Measurements from ENCODE around the gene PRKN. TPM values are rescaled to one million over a fixed set of nuclear protein-coding genes. Genes with fewer than 3 reads are reported as not detected.

The PRKN gene
- total and polyA plus RNA-seq, 9 of the 15 experiments (the other 6 are each of a cell fraction or from before 2014, with no cell fraction given) = 0.03 to 0.96 (median 0.15) TPM; not detected in 2

DNA sequence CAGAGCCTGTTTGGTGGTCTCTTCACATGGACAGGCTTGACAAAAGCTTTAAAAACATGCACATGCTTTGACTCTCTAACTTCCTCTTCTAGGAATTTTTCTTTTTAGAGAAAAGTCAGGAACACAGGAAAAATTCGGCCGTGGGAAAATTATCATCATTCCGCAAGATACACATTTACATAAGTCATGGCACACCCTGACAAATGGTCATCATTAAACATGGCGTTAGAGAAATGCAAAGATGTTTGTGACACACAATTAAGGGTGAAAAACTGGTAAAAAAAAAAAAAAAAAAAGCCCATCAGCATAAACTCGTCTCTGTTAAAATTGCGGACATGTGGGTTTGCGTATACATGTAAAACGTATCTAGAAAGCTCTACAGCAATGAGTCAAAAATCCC, 1319.5 kb downstream of the PRKN start (continued):
- TF ChIP-seq RERE (CRISPR knock-in tag; IDR thresholded peaks at IDR 0.05; ENCODE audit: borderline replicate concordance) (no peak), NFYB (IDR thresholded peaks at IDR 0.05; ENCODE audit: extremely low read depth, insufficient read length) (no peak), FOXK2 (conservative IDR thresholded peaks at IDR 0.05 in 1 of 2, IDR thresholded peaks at IDR 0.05 in 1 of 2; ENCODE audit: low read depth in 2 of 2) (0 out of 4 replicates have a peak, but pooled peaks of 1 of the 2 experiments have one; percentile 4), DEAF1 (CRISPR knock-in tag; IDR thresholded peaks at IDR 0.05) (no peak), MTA2 (IDR thresholded peaks at IDR 0.05; ENCODE audit: low read depth) (no peak), C11orf30 (IDR thresholded peaks at IDR 0.05; ENCODE audit: low read depth) (peak; percentile 29; the same call in 1 of the 2 replicates), ZNF274 (IDR thresholded peaks at IDR 0.05; ENCODE audit: borderline replicate concordance, low read depth, low read length) (no peak), ZNF324 (CRISPR knock-in tag; IDR thresholded peaks at IDR 0.05) (peak; percentile 5; the same call in 1 of the 2 replicates), CBX2 (IDR thresholded peaks at IDR 0.05; ENCODE audit: insufficient read depth, low read length, poor library complexity, severe bottlenecking) (no peak), ARID2 (IDR thresholded peaks at IDR 0.05) (no peak), ZEB2 (IDR thresholded peaks at IDR 0.05) (no peak), ESRRA (IDR thresholded peaks at IDR 0.05; ENCODE audit: borderline replicate concordance, low read depth) (no peak), ZNF639 (CRISPR knock-in tag; conservative IDR thresholded peaks at IDR 0.05 in 1 of 2, IDR thresholded peaks at IDR 0.05 in 1 of 2) (no peak), HNRNPUL1 (IDR thresholded peaks at IDR 0.05; ENCODE audit: low read length) (no peak), PRMT5 (CRISPR knock-in tag; IDR thresholded peaks at IDR 0.05) (no peak)
- TF ChIP-seq, protein P1, sequence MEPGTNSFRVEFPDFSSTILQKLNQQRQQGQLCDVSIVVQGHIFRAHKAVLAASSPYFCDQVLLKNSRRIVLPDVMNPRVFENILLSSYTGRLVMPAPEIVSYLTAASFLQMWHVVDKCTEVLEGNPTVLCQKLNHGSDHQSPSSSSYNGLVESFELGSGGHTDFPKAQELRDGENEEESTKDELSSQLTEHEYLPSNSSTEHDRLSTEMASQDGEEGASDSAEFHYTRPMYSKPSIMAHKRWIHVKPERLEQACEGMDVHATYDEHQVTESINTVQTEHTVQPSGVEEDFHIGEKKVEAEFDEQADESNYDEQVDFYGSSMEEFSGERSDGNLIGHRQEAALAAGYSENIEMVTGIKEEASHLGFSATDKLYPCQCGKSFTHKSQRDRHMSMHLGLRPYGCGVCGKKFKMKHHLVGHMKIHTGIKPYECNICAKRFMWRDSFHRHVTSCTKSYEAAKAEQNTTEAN (CRISPR knock-in tag; IDR thresholded peaks at IDR 0.05) = no peak
- TF ChIP-seq, protein P2, sequence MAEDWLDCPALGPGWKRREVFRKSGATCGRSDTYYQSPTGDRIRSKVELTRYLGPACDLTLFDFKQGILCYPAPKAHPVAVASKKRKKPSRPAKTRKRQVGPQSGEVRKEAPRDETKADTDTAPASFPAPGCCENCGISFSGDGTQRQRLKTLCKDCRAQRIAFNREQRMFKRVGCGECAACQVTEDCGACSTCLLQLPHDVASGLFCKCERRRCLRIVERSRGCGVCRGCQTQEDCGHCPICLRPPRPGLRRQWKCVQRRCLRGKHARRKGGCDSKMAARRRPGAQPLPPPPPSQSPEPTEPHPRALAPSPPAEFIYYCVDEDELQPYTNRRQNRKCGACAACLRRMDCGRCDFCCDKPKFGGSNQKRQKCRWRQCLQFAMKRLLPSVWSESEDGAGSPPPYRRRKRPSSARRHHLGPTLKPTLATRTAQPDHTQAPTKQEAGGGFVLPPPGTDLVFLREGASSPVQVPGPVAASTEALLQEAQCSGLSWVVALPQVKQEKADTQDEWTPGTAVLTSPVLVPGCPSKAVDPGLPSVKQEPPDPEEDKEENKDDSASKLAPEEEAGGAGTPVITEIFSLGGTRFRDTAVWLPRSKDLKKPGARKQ (CRISPR knock-in tag; IDR thresholded peaks at IDR 0.05) = no peak
